Measurements from ENCODE around the gene CD47.

GRCh38 chr3:108067768-108068167, 23.1 kb downstream of the CD47 start:
- TF ChIP-seq CTCF (IDR thresholded peaks at IDR 0.05 in 2 of 3, conservative IDR thresholded peaks at IDR 0.05 in 1 of 3; ENCODE audit: borderline replicate concordance in 1 of 3, insufficient read depth in 1 of 3, low read depth in 2 of 3, low read length in 2 of 3) (no peak), EZH2 (IDR thresholded peaks at IDR 0.05) (no peak), POLR2A (IDR thresholded peaks at IDR 0.05; ENCODE audit: borderline replicate concordance, extremely low read depth, insufficient read depth, insufficient read length) (no peak), ATF3 (IDR thresholded peaks at IDR 0.05) (no peak), REST (IDR thresholded peaks at IDR 0.05; ENCODE audit: low read depth) (no peak), YY1 (IDR thresholded peaks at IDR 0.05; ENCODE audit: extremely low read depth, insufficient replicate concordance, low read depth, low read length) (no peak), POLR2AphosphoS5 (IDR thresholded peaks at IDR 0.05; ENCODE audit: low read depth, low read length) (no peak)
